Neutrophil (primary cell): Measurements from ENCODE around the gene NAP1L1.

Source experiments
- H3K27ac ChIP-seq: fragments of 200-600 bp; sonication (generic); 2 replicates; pipeline ENCODE4 v1.5.1; 2016; ENCODE audit warnings: mild to moderate bottlenecking, moderate library complexity
- H3K27me3 ChIP-seq: fragments of 200-600 bp; sonication (generic); 2 replicates; pipeline ENCODE4 v1.6.0; 2016; ENCODE audit warnings: mild to moderate bottlenecking
- H3K36me3 ChIP-seq: fragments of 200-600 bp; sonication (generic); 2 replicates; pipeline ENCODE4 v1.5.1; 2017
- H3K4me1 ChIP-seq, 2 experiments: fragments of 200-600 bp in 1 of 2; sonication (generic) in 1 of 2; 1 replicate in 1 of 2; 2 replicates in 1 of 2; pipeline versions ENCODE4 v1.5.1 to v1.6.1; 2013 to 2016; ENCODE audit warnings: low read depth in 1 of 2, low read length in 1 of 2, mild to moderate bottlenecking in 1 of 2, moderate library complexity in 1 of 2; ENCODE audit not compliant: control insufficient read depth in 1 of 2, insufficient read depth in 1 of 2
- H3K4me3 ChIP-seq, 2 experiments: fragments of 200-600 bp in 1 of 2; sonication (generic) in 1 of 2; 1 replicate in 1 of 2; 2 replicates in 1 of 2; pipeline ENCODE4 v1.5.1; 2013 to 2016; ENCODE audit warnings: low read depth in 1 of 2, low read length in 1 of 2, mild to moderate bottlenecking in 1 of 2, moderate library complexity in 1 of 2
- H3K9me3 ChIP-seq: fragments of 200-600 bp; sonication (generic); 2 replicates; pipeline ENCODE4 v1.5.1; 2016
- TF ChIP-seq, protein P1 (sequence below): fragments of 200-600 bp; sonication (generic); IDR thresholded peaks from 2 replicates; pipeline ENCODE4 v1.5.1; 2016; ENCODE audit warnings: antibody characterized with exemption

NAP1L1 gene

DNA sequence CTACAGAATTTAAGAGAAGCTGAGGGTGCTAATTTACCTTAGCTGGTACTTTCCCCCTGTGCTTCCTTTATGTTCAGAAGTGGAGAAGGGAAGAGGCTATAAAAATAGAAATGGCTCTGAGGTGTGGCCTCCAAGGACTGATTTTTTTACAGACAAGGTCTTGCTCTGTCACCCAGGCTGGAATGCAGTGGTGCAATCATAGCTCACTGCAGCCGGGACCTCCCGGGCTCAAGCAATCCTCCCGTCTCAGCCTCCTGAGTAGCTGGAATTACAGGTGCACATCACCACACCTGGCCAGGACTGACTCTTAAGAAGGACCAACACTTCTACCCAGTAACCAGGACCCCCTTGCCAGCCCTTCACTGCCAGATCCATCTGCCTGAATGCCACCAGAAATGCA lies 23.9 kb upstream of the NAP1L1 start:
- Histone ChIP-seq H3K4me3 (no peak overlapping the region), H3K9me3 (no peaks in the 10 kb centered on the region), H3K27me3 (peaks cover 5% of the 10 kb centered on the region), H3K36me3 (no peaks in the 10 kb centered on the region), H3K27ac (no peak overlapping the region), H3K4me1 (no peaks in the 10 kb centered on the region)
- TF ChIP-seq, protein P1, sequence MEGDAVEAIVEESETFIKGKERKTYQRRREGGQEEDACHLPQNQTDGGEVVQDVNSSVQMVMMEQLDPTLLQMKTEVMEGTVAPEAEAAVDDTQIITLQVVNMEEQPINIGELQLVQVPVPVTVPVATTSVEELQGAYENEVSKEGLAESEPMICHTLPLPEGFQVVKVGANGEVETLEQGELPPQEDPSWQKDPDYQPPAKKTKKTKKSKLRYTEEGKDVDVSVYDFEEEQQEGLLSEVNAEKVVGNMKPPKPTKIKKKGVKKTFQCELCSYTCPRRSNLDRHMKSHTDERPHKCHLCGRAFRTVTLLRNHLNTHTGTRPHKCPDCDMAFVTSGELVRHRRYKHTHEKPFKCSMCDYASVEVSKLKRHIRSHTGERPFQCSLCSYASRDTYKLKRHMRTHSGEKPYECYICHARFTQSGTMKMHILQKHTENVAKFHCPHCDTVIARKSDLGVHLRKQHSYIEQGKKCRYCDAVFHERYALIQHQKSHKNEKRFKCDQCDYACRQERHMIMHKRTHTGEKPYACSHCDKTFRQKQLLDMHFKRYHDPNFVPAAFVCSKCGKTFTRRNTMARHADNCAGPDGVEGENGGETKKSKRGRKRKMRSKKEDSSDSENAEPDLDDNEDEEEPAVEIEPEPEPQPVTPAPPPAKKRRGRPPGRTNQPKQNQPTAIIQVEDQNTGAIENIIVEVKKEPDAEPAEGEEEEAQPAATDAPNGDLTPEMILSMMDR = no peak

DNA sequence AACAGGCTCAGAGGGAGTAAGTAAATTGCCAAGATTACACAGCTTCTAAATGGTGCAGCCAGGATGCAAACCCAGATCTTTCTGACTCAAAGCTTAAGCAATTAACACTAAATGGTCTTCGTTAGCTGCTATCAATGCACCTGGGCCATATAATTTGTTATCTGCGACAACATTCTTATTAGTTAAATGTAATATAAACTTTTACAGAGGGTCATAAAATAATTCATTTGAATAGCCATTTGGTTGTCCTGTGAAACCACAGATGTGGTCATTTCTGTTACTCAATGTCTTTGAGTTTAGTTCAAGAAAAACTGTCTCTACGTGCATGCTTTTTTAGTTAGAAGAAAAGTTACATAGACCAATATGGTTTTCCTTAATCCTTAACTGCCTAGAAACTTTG lies 22.1 kb upstream of the NAP1L1 start:
- Histone ChIP-seq H3K27ac (no peak overlapping the region), H3K9me3 (no peaks in the 10 kb centered on the region), H3K36me3 (no peaks in the 10 kb centered on the region), H3K27me3 (peaks cover 5% of the 10 kb centered on the region), H3K4me1 (no peaks in the 10 kb centered on the region), H3K4me3 (no peak overlapping the region)
- TF ChIP-seq, protein P1 = no peak

DNA sequence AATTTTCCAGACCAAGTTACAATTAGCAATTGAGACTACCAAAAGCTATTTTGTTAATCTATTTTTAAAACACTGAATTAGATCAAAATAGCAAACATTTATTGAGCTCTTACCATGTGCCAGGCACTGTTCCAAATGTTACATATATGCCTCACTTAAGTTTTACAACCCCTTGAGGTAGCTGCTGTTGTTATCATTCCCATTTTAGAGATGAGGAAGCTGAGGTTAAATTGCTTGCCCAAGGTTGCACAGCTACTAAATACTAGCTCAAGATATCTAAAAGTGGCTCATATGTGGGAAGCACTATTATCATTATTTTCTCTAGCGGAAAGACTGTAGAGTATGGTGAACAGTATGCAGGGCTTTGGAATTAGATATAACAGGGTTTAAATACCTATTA lies 19.5 kb upstream of the NAP1L1 start:
- Histone ChIP-seq H3K36me3 (no peaks in the 10 kb centered on the region), H3K4me1 (no peaks in the 10 kb centered on the region), H3K9me3 (no peaks in the 10 kb centered on the region), H3K4me3 (no peak overlapping the region), H3K27me3 (no peaks in the 10 kb centered on the region), H3K27ac (no peak overlapping the region)
- TF ChIP-seq, protein P1 = no peak

DNA sequence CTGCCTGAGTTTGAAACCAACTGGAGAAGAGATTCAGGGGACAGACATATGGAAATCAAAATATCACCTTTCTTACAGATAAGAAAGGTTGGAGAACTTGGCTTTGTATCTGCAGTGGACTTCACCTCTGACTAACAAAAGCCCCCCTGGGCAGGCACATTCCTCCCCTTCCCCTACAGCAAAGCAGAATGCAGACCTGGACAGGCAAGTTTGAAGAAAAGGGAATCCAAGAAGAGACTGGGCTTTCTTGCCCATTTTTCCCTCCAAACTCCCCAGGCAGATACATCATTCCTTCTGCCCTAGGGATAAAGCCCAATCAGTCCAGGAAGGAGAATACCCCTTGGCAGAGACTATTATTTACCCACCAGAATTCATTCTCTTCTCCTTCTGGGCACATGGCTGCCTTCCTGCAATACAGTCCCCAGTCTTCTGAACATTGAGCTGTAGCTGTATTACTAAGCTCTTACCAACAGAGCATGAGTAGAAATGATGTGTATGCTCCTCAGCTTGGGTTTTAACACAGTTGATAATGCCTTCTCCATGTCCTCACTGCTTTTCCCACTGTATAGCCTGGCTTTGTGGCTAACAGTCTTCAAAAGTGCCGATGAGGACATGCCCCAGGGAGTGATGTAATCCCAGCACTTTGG lies 17.4 kb upstream of the NAP1L1 start:
- TF ChIP-seq, protein P1 = no peak
- no peaks in the 10 kb centered on the region for H3K9me3 ChIP-seq

DNA sequence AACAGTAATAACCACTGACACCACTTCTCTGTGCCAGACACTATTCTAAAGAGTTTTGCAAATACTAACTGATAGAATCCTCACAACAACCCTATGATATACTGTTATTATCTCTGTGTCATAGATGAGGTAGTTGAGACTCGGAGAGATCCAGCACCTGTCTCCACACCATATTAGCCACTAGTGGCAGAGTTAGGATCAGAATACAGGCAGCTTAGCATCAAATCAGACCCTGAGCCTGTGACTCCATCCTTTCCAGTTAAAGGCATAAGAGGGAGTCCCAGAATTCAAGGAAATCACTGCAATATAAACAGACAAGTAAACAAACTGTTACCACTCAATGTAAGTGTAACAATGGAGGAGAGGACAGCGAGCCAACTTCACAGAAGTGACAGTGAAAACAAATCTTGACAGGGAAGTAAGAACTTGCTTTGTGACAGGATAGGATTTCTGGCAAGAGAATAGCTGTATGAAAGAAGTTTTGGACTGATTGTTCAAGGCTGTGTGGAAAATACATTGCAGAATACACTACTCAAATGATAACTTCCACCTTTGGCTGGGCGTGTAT lies 11.7 kb upstream of the NAP1L1 start:
- no peaks in the 10 kb centered on the region for H3K4me1 ChIP-seq
- H3K27ac ChIP-seq = no peak overlapping the region
- no peak overlapping the region for H3K4me3 ChIP-seq
- TF ChIP-seq, protein P1 = no peak
- no peaks in the 10 kb centered on the region for H3K36me3 ChIP-seq
- no peaks in the 10 kb centered on the region for H3K9me3 ChIP-seq
- H3K27me3 ChIP-seq = no peaks in the 10 kb centered on the region

More for the DNA sequence above, 17.4 kb upstream of the NAP1L1 start:
- H3K36me3 ChIP-seq = no peaks in the 10 kb centered on the region
- no peak overlapping the region for H3K4me3 ChIP-seq
- no peaks in the 10 kb centered on the region for H3K27me3 ChIP-seq
- no peak overlapping the region for H3K27ac ChIP-seq
- no peaks in the 10 kb centered on the region for H3K4me1 ChIP-seq
